Sigmoid colon (tissue), 7 donors: ENCODE measurements around the gene ZNF587B. TPM values are rescaled to one million over a fixed set of nuclear protein-coding genes. Genes with fewer than 3 reads are reported as not detected.
"Not testable (repeated sequence)": the region's sequence is repeated elsewhere in the genome, so short reads cannot be mapped to it uniquely, and the experiment has no call there.

Source experiments
- DNase-seq: peaks from one replicate; pipeline ENCODE4 v3.0.0-alpha.2; 2019
- H3K27ac ChIP-seq, 4 donors: fragments of 200-600 bp; sonication (generic); one replicate each; pipeline ENCODE4 v1.5.1; 2016 to 2019; ENCODE audit warnings: mild to moderate bottlenecking in 1 of 4
- H3K27me3 ChIP-seq, 3 donors: fragments of 200-600 bp; sonication (generic); one replicate each; pipeline ENCODE4 v1.5.1; 2019; ENCODE audit warnings: mild to moderate bottlenecking in 1 of 3
- H3K36me3 ChIP-seq, 4 donors: fragments of 200-600 bp; sonication (generic); one replicate each; pipeline ENCODE4 v1.5.1; 2016 to 2019
- H3K4me1 ChIP-seq, 4 donors: fragments of 200-600 bp; sonication (generic); one replicate each; pipeline ENCODE4 v1.5.1; 2017 to 2019
- H3K4me3 ChIP-seq, 4 donors: fragments of 200-600 bp; sonication (generic); one replicate each; pipeline ENCODE4 v1.5.1; 2017 to 2019; ENCODE audit warnings: mild to moderate bottlenecking in 2 of 4, moderate library complexity in 1 of 4
- H3K9me3 ChIP-seq, 4 donors: fragments of 200-600 bp in 3 of 4; sonication (generic) in 3 of 4; one replicate each; pipeline versions ENCODE4 v1.5.1 to v1.6.1; 2013 to 2019
- CTCF ChIP-seq, 4 experiments: fragments of 450-650 bp in 3 of 4; fragments of 200-600 bp in 1 of 4; IDR thresholded peaks; one replicate each; pipeline ENCODE4 v1.5.1; 2016 to 2019; ENCODE audit warnings: antibody characterized with exemption in 4 of 4, mild to moderate bottlenecking in 3 of 4, moderate library complexity in 2 of 4
- EP300 ChIP-seq, 4 donors: sonication (generic); formaldehyde crosslinking; IDR thresholded peaks; one replicate each; pipeline ENCODE4 v1.6.1; 2017; ENCODE audit warnings: antibody characterized with exemption in 4 of 4
- POLR2A ChIP-seq, 2 donors: fragments of 450-650 bp; IDR thresholded peaks; one replicate each; pipeline ENCODE4 v1.6.1; 2016; ENCODE audit warnings: antibody characterized with exemption in 2 of 2, mild to moderate bottlenecking in 2 of 2, moderate library complexity in 2 of 2
- POLR2AphosphoS5 ChIP-seq, 4 donors: sonication (generic); formaldehyde crosslinking; IDR thresholded peaks; one replicate each; pipeline ENCODE4 v1.6.1; 2017; ENCODE audit warnings: antibody characterized with exemption in 4 of 4
- WGBS, 2 donors: extraction: QIAGEN DNeasy Blood & Tissue Kit; methylation state at CpG; one replicate each; pipeline ENCODE4 v1.1.7; 2013; 5-methylcytosine and 5-hydroxymethylcytosine counted together
- intact Hi-C: fragments of 100-400 bp; cut with DNase I; formaldehyde crosslinking; loops from one replicate; pipeline ENCODE4 v1.15.1; 2023
- polyA plus RNA-seq, 3 donors: library from polyadenylated mRNA; stranded (reverse); fragments of 200-250 nt; gene quantifications; one replicate each; pipeline ENCODE4 v1.2.3, GENCODE V29; 2013
- total RNA-seq, 4 donors: library from RNA; depleted of rRNA; stranded (reverse); fragments of >200 nt; gene quantifications; one replicate each; pipeline ENCODE4 v1.1.0, GENCODE V29; 2016
- donor health status: healthy with polysubstance abuse.
- donor health status: Bipolar disorder and iron deficiency.
- donor health status: healthy.

Gene ZNF587B
- total and polyA plus RNA-seq, 7 donors: 1.2 to 13.0 (median 8.6) TPM

DNA sequence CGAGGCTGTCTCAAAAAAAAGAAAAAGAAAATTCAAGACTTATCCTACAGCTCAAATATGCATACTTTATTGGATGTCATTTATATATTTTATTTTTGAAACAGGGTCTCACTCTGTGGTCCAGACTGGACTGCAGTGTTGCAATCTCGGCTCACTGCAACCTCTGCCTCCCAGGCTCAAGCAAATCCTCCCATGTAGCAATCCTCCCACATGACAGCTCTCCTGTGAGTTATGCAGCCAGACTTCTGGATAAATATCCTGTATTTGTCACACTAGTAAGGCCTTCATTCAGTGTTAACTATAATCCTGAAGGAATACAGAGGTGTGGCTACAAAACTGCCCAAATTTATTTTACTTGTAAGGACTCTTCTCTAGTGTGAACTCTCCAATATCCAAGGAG is 22.6 kb upstream of the ZNF587B start:
- Histone ChIP-seq H3K27ac (no peak overlapping the region), H3K27me3 (no peaks in the 10 kb centered on the region), H3K4me3 (no peak overlapping the region), H3K36me3 (peaks cover 0 to 48% (median 6%) of the 10 kb centered on the region in 4 donors), H3K9me3 (no peaks in the 10 kb centered on the region), H3K4me1 (peaks cover 0 to 22% (median 15%) of the 10 kb centered on the region in 4 donors)
- DNase-seq: no peak
- WGBS, 2 donors: 95 to 100% methylated on average over 2 of the region's 2 CpGs
- intact Hi-C loops: no loop called here
- TF ChIP-seq CTCF (IDR thresholded peaks at IDR 0.05) (no peak), POLR2A (IDR thresholded peaks at IDR 0.05) (no peak), POLR2AphosphoS5 (IDR thresholded peaks at IDR 0.05) (no peak), EP300 (IDR thresholded peaks at IDR 0.05) (no peak)

DNA sequence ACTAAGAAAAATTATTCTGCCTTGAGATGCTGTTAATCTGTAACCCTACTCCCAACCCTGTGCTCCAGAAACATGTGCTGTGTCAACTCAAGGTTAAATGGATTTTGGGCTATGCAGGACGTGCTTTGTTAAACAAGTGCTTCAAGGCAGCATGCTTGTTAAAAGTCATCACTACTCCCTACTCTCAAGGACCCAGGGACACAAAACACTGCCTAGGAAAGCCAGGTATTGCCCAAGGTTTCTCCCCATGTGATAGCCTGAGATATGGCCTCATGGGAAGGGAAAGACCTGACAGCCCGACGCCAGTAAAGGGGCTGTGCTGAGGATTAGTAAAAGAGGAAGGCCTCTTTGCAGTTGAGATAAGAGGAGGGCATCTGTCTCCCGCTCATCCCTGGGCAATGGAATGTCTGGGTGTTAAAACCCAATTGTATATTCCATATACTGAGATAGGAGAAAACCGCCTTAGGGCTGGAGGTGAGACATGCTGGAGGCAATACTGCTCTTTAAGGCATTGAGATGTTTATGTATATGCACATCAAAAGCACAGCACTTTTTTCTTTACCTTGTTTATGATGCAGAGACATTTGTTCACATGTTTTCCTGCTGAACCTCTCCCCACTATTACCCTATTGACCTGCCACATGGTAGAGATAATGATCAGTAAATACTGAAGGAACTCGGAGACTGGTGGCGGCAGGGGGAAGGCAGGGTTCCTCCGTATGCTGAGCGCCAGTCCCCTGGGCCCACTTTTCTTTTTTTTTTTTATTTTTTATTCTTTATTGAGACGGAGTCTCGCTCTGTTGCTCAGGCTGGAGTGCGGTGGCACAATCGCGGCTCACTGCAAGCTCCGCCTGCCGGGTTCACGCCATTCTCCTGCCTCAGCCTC is 19.4 kb upstream of the ZNF587B start:
- H3K36me3 ChIP-seq: peaks cover 0 to 48% (median 6%) of the 10 kb centered on the region in 4 donors
- not testable (repeated sequence) for DNase-seq, H3K27ac ChIP-seq, H3K4me3 ChIP-seq, H3K9me3 ChIP-seq, H3K27me3 ChIP-seq
- intact Hi-C loops: loop anchor here (5.0 kb wide), 2 partner anchors 37 to 38 kb away; partner anchors contain the start of gene ZNF587
- peaks cover 0 to 18% (median 11%) of the 10 kb centered on the region in 4 donors for H3K4me1 ChIP-seq
- WGBS, 2 donors: 53 to 74% methylated on average over 17 of the region's 17 CpGs

DNA sequence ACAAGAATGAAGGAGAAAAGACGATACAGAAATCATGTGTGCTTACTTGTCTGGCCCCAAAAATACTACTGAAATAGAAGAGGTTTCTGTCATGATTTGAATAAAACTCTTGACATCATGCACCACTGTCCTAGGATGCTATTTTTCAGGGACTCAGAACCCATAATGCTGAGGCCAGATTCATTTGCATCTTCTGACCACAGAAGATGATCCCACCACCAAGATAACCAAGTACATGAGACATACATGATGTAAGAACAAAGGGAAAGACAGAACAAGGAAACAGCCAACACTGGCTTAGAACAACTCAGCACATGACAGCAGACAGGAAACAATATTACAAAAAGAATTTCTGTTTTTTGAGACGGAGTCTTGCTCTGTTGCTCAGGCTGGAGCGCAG is 17.9 kb upstream of the ZNF587B start:
- Histone ChIP-seq H3K36me3 (peaks cover 0 to 42% (median 6%) of the 10 kb centered on the region in 4 donors), H3K9me3 (no peaks in the 10 kb centered on the region), H3K27ac (no peak overlapping the region), H3K4me3 (no peak overlapping the region), H3K4me1 (peaks cover 0 to 18% (median 11%) of the 10 kb centered on the region in 4 donors), H3K27me3 (no peaks in the 10 kb centered on the region)
- 60 to 89% methylated on average over 3 of the region's 3 CpGs for WGBS, 2 donors
- intact Hi-C loops: loop anchor here (5.0 kb wide), 2 partner anchors 35 to 40 kb away; partner anchors contain the start of gene ZNF587
- TF ChIP-seq POLR2A (IDR thresholded peaks at IDR 0.05): no peak
- TF ChIP-seq EP300 (IDR thresholded peaks at IDR 0.05): no peak
- TF ChIP-seq CTCF (IDR thresholded peaks at IDR 0.05): no peak
- TF ChIP-seq POLR2AphosphoS5 (IDR thresholded peaks at IDR 0.05): no peak
- no peak for DNase-seq

DNA sequence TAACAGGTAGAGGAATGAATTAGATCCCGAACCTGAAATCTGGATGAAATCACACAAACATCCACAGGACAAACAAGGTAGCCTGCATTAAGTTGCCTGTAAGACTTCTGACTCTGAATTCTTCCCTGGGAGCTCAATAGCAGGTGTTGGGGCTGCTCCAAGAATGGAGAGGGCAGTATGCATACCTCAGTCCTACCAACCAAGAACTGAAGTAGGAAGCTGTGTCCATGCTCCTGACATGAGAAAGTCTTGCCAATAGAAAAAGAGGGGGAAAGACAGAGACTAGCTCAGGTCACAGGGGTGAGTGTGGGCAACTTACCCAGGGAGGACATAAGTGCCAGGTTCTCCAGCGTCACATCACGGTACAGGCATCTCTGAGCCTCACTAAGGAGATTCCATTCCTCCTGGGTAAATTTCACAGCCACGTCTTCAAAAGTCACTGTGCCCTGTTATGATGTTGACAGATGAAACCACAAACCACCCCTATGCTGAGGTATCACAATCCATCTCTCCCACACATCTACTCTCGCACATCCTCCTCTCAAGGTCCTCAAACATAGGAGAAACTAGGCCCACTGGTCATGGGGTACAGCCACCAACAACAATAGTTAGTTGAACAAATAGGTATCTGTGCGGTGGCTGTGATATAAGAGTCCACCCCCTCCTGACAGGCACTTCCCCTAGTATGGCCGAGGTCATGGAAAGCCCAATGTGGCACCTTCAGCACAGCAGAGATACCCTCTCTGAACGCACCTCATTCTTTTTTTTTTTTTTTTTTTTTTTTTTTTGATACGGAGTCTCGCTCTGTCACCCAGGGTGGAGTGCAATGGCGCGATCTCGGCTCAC is 16.9 kb upstream of the ZNF587B start:
- Histone ChIP-seq H3K36me3 (peaks cover 0 to 32% (median 6%) of the 10 kb centered on the region in 4 donors), H3K4me1 (peaks cover 0 to 18% (median 11%) of the 10 kb centered on the region in 4 donors)
- intact Hi-C loops: loop anchor here (5.0 kb wide), 2 partner anchors 34 to 41 kb away; partner anchors contain the start of gene ZNF587
- not testable (repeated sequence) for DNase-seq, H3K27ac ChIP-seq, H3K4me3 ChIP-seq, H3K27me3 ChIP-seq, H3K9me3 ChIP-seq
- 82 to 84% methylated on average over 13 of the region's 13 CpGs for WGBS, 2 donors

DNA sequence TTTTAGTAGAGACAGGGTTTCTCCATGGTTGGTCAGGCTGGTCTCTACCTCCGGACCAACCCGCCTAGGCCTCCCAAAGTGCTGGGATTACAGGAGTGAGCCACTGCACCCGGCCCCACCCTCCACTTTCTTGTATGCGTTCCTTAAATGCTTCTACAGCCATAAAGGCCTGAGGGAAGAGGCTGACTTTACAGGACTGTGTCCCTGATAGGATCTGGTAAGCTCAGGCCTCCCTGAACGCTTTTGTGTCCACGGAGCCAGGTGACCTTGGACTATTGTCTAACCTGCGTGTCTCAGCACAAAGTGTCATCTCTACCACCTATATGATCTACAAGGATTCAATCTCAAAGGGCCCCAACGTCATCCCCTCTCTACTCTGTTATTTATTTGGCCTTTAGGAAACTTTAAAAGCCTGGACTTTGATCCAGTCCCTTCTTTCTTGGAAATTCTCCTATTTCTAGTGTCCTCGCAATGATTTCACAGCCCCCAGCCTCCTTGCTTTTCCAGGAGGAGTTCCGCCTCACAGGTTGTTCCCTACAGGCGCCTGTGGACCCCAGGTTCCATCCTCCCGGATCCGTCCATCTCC is 16.1 kb upstream of the ZNF587B start:
- no peak for DNase-seq
- Histone ChIP-seq H3K27me3 (no peaks in the 10 kb centered on the region), H3K27ac (peak overlapping the region; percentile 76 to 81 (median 78)), H3K4me3 (peak overlapping the region; percentile 73 to 95 (median 74)), H3K36me3 (peaks cover 0 to 28% (median 4%) of the 10 kb centered on the region in 4 donors), H3K4me1 (peaks cover 0 to 18% (median 11%) of the 10 kb centered on the region in 4 donors), H3K9me3 (no peaks in the 10 kb centered on the region)
- WGBS, 2 donors: 7 to 27% methylated on average over 13 of the region's 13 CpGs
- intact Hi-C loops: loop anchor here (5.0 kb wide), 2 partner anchors 33 to 42 kb away; partner anchors contain the start of gene ZNF587
- TF ChIP-seq CTCF (IDR thresholded peaks at IDR 0.05): no peak
- no peak for TF ChIP-seq EP300 (IDR thresholded peaks at IDR 0.05)
- TF ChIP-seq POLR2A (IDR thresholded peaks at IDR 0.05): no peak
- no peak for TF ChIP-seq POLR2AphosphoS5 (IDR thresholded peaks at IDR 0.05)
